A549 (cell line): ENCODE data around the gene FAM199X.

ENCODE experiments used
- EP300 ChIP-seq, 2 experiments: fragments of >200 bp; sonication (Bioruptor Twin); formaldehyde crosslinking; IDR thresholded peaks; 2 replicates in 1 of 2; 3 replicates in 1 of 2; pipeline ENCODE4 v1.6.1; 2016 to 2017
- ESRRA ChIP-seq: fragments of 150-350 bp; IDR thresholded peaks from 2 replicates; pipeline ENCODE4 v1.6.1; 2014; ENCODE audit warnings: mild to moderate bottlenecking, low read length, borderline replicate concordance
- JUN ChIP-seq, 2 experiments: fragments of >200 bp; sonication (Bioruptor Twin); formaldehyde crosslinking; IDR thresholded peaks; 2 replicates in 1 of 2; 3 replicates in 1 of 2; pipeline ENCODE4 v1.6.1; 2016 to 2017
- RAD21 ChIP-seq, 2 experiments: fragments of >200 bp in 1 of 2; sonication (Bioruptor Twin) in 1 of 2; formaldehyde crosslinking in 1 of 2; IDR thresholded peaks in 1 of 2; conservative IDR thresholded peaks in 1 of 2; 2 replicates in 1 of 2; 3 replicates in 1 of 2; pipeline ENCODE4 v1.6.1; 2012 to 2018; ENCODE audit warnings: inconsistent platforms in 1 of 2
- RCOR1 ChIP-seq: fragments of 150-350 bp; IDR thresholded peaks from 2 replicates; pipeline ENCODE4 v1.6.1; 2014; ENCODE audit warnings: antibody characterized with exemption, low read length, low read depth
- RNF2 ChIP-seq: fragments of 200-600 bp; sonication (generic); IDR thresholded peaks from 2 replicates; pipeline ENCODE4 v1.6.1; 2016; ENCODE audit warnings: low read depth, mild to moderate bottlenecking, antibody characterized with exemption, moderate library complexity, borderline replicate concordance
- ZNF302 ChIP-seq: fragments of 250-450 bp; sonication (Bioruptor Pico); IDR thresholded peaks from 2 replicates; pipeline ENCODE4 v1.9.0; 2021; ENCODE audit warnings: inconsistent platforms, mild to moderate bottlenecking, moderate library complexity
- TF ChIP-seq, protein P1 (sequence below): IDR thresholded peaks from 2 replicates; pipeline ENCODE4 v1.6.1; 2012
- TF ChIP-seq, protein P2 (sequence below): fragments of 450-650 bp; IDR thresholded peaks from 2 replicates; pipeline ENCODE4 v1.6.1; 2014; ENCODE audit warnings: antibody characterized with exemption
- TF ChIP-seq, protein P3 (sequence below): fragments of >200 bp; sonication (Bioruptor Twin); formaldehyde crosslinking; IDR thresholded peaks from 3 replicates; pipeline ENCODE4 v1.5.1; 2016
- TF ChIP-seq, protein P4 (sequence below): fragments of 150-350 bp; IDR thresholded peaks from 2 replicates; pipeline ENCODE4 v1.6.1; 2014; ENCODE audit warnings: low read depth, mild to moderate bottlenecking, low read length

DNA sequence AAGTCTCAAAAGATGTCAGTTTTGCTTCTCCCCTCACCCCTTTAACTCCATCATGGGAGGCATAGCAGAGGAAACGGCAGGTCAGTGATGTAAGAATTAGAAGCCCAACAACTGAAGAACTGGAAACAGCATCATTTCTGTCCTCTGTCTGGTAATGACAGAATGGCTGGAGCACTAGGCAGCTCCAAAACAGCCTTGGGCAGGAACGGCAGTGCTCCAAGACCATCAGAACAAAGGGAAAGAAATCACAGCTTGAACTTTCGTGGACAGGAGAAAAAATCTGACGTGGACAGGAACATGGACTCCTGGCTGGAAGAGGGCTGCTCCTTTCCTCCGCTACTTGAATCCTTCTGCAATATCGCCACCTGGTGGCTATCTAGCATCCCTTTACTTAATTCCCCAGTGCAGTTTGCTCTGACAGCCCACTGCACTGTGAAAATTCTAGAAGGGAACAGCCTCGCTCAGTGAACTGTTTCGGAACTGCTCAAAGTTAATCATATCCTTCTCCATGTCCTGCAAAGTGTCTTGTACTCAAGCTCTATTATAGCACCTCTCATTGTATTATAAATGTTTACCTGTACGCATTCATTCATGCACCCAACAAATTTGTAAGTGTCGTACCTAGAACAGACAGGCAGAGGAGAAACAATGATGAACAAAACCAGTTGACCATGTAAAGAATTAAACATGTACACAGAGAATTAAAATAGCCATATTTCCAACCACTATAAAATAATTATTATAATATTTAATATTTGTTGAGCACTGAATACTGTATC, 29.8 kb upstream of the FAM199X start:
- TF ChIP-seq, protein P1, sequence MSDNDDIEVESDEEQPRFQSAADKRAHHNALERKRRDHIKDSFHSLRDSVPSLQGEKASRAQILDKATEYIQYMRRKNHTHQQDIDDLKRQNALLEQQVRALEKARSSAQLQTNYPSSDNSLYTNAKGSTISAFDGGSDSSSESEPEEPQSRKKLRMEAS: no peak
- TF ChIP-seq JUN (IDR thresholded peaks at IDR 0.05) (no peak), EP300 (IDR thresholded peaks at IDR 0.05) (no peak), ZNF302 (CRISPR knock-in tag) (no peak), ESRRA (no peak), RNF2 (no peak), RAD21 (conservative IDR thresholded peaks at IDR 0.05 in 1 of 2, IDR thresholded peaks at IDR 0.05 in 1 of 2) (peak; percentile 62 to 66), RCOR1 (no peak)
- TF ChIP-seq, protein P2, sequence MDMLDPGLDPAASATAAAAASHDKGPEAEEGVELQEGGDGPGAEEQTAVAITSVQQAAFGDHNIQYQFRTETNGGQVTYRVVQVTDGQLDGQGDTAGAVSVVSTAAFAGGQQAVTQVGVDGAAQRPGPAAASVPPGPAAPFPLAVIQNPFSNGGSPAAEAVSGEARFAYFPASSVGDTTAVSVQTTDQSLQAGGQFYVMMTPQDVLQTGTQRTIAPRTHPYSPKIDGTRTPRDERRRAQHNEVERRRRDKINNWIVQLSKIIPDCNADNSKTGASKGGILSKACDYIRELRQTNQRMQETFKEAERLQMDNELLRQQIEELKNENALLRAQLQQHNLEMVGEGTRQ: no peak
- TF ChIP-seq, protein P3, sequence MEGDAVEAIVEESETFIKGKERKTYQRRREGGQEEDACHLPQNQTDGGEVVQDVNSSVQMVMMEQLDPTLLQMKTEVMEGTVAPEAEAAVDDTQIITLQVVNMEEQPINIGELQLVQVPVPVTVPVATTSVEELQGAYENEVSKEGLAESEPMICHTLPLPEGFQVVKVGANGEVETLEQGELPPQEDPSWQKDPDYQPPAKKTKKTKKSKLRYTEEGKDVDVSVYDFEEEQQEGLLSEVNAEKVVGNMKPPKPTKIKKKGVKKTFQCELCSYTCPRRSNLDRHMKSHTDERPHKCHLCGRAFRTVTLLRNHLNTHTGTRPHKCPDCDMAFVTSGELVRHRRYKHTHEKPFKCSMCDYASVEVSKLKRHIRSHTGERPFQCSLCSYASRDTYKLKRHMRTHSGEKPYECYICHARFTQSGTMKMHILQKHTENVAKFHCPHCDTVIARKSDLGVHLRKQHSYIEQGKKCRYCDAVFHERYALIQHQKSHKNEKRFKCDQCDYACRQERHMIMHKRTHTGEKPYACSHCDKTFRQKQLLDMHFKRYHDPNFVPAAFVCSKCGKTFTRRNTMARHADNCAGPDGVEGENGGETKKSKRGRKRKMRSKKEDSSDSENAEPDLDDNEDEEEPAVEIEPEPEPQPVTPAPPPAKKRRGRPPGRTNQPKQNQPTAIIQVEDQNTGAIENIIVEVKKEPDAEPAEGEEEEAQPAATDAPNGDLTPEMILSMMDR: peak; percentile 70
- TF ChIP-seq, protein P4, sequence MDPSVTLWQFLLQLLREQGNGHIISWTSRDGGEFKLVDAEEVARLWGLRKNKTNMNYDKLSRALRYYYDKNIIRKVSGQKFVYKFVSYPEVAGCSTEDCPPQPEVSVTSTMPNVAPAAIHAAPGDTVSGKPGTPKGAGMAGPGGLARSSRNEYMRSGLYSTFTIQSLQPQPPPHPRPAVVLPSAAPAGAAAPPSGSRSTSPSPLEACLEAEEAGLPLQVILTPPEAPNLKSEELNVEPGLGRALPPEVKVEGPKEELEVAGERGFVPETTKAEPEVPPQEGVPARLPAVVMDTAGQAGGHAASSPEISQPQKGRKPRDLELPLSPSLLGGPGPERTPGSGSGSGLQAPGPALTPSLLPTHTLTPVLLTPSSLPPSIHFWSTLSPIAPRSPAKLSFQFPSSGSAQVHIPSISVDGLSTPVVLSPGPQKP: no peak
